Breast epithelium (tissue), 4 donors: Measurements from ENCODE around the gene PCSK2. TPM values are rescaled to one million over a fixed set of nuclear protein-coding genes. Genes with fewer than 3 reads are reported as not detected.

Experiments used
- DNase-seq, 2 donors: peaks; one replicate each; pipeline ENCODE4 v3.0.0-alpha.2; 2019; ENCODE audit warnings: low spot score in 2 of 2
- H3K27ac ChIP-seq, 2 donors: fragments of 200-600 bp; sonication (generic) in 1 of 2; one replicate each; pipeline ENCODE4 v1.5.1; 2016 to 2019; ENCODE audit warnings: mild to moderate bottlenecking in 1 of 2
- H3K27me3 ChIP-seq, 2 donors: fragments of 200-600 bp; sonication (generic) in 1 of 2; one replicate each; pipeline versions ENCODE4 v1.5.1 to v1.6.0; 2017 to 2019; ENCODE audit warnings: control low read depth in 1 of 2, mild to moderate bottlenecking in 1 of 2
- H3K36me3 ChIP-seq: fragments of 200-600 bp; one replicate; pipeline ENCODE4 v1.5.1; 2019
- H3K4me1 ChIP-seq, 2 donors: fragments of 200-600 bp; sonication (generic); one replicate each; pipeline ENCODE4 v1.5.1; 2016 to 2019; ENCODE audit warnings: control low read depth in 1 of 2
- H3K4me3 ChIP-seq, 3 donors: fragments of 200-600 bp; sonication (generic); 1 replicate in 2 of 3; 2 replicates in 1 of 3; pipeline ENCODE4 v1.5.1; 2016 to 2019; ENCODE audit warnings: mild to moderate bottlenecking in 3 of 3, moderate library complexity in 2 of 3
- H3K9me3 ChIP-seq, 2 donors: fragments of 200-600 bp; sonication (generic) in 1 of 2; one replicate each; pipeline ENCODE4 v1.5.1; 2016 to 2019; ENCODE audit warnings: control low read depth in 1 of 2
- POLR2A ChIP-seq: fragments of 450-650 bp; IDR thresholded peaks from one replicate; pipeline ENCODE4 v1.6.1; 2016; ENCODE audit warnings: antibody characterized with exemption, mild to moderate bottlenecking, moderate library complexity
- POLR2AphosphoS5 ChIP-seq, 3 donors: sonication (generic); formaldehyde crosslinking; IDR thresholded peaks; one replicate each; pipeline ENCODE4 v1.6.1; 2017; ENCODE audit warnings: antibody characterized with exemption in 3 of 3
- intact Hi-C: fragments of 100-400 bp; cut with DNase I; formaldehyde crosslinking; loops from one replicate; pipeline ENCODE4 v1.15.1; 2023; ENCODE audit warnings: low total_unique reads
- total RNA-seq, 3 donors: library from RNA; depleted of rRNA; stranded (reverse); fragments of >200 nt; gene quantifications; one replicate each; pipeline ENCODE4 v1.1.0, GENCODE V29; 2016
- TF ChIP-seq, protein P1 (sequence below), 3 donors: fragments of 450-650 bp; IDR thresholded peaks; one replicate each; pipeline ENCODE4 v1.5.1; 2016 to 2017; ENCODE audit warnings: antibody characterized with exemption in 3 of 3, mild to moderate bottlenecking in 3 of 3, moderate library complexity in 3 of 3

The PCSK2 gene
- total RNA-seq, 3 donors from 2014 or later, result 0.16 TPM; not detected in 2

GRCh38 chr20:17427638-17428037 lies 200.8 kb downstream of the PCSK2 start:
- Histone ChIP-seq H3K4me1 (no peaks in the 10 kb centered on the region), H3K9me3 (no peaks in the 10 kb centered on the region), H3K27ac (no peak overlapping the region), H3K4me3 (no peak overlapping the region), H3K36me3 (no peaks in the 10 kb centered on the region), H3K27me3 (peaks cover 0 to 8% of the 10 kb centered on the region in 2 donors)
- DNase-seq, result no peak
- intact Hi-C loops, result no loop called here
- no peak for TF ChIP-seq POLR2AphosphoS5 (IDR thresholded peaks at IDR 0.05)
- TF ChIP-seq POLR2A, result no peak
- TF ChIP-seq, protein P1, sequence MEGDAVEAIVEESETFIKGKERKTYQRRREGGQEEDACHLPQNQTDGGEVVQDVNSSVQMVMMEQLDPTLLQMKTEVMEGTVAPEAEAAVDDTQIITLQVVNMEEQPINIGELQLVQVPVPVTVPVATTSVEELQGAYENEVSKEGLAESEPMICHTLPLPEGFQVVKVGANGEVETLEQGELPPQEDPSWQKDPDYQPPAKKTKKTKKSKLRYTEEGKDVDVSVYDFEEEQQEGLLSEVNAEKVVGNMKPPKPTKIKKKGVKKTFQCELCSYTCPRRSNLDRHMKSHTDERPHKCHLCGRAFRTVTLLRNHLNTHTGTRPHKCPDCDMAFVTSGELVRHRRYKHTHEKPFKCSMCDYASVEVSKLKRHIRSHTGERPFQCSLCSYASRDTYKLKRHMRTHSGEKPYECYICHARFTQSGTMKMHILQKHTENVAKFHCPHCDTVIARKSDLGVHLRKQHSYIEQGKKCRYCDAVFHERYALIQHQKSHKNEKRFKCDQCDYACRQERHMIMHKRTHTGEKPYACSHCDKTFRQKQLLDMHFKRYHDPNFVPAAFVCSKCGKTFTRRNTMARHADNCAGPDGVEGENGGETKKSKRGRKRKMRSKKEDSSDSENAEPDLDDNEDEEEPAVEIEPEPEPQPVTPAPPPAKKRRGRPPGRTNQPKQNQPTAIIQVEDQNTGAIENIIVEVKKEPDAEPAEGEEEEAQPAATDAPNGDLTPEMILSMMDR (IDR thresholded peaks at IDR 0.05), result no peak

- no peak for DNase-seq
- intact Hi-C loops, result loop anchor here (5.0 to 10.0 kb wide), 2 partner anchors 626 to 1587 kb away; no protein-coding TSS in a partner anchor
- Histone ChIP-seq H3K4me3 (no peak overlapping the region), H3K27ac (no peak overlapping the region), H3K4me1 (no peaks in the 10 kb centered on the region), H3K36me3 (no peaks in the 10 kb centered on the region), H3K9me3 (no peaks in the 10 kb centered on the region), H3K27me3 (peaks cover 0 to 13% of the 10 kb centered on the region in 2 donors)
- no peak for TF ChIP-seq POLR2AphosphoS5 (IDR thresholded peaks at IDR 0.05)
- TF ChIP-seq, protein P1 (IDR thresholded peaks at IDR 0.05), result no peak
- no peak for TF ChIP-seq POLR2A
These were observed 203.5 kb downstream of the PCSK2 start for GRCh38 chr20:17430125-17430950.

DNA sequence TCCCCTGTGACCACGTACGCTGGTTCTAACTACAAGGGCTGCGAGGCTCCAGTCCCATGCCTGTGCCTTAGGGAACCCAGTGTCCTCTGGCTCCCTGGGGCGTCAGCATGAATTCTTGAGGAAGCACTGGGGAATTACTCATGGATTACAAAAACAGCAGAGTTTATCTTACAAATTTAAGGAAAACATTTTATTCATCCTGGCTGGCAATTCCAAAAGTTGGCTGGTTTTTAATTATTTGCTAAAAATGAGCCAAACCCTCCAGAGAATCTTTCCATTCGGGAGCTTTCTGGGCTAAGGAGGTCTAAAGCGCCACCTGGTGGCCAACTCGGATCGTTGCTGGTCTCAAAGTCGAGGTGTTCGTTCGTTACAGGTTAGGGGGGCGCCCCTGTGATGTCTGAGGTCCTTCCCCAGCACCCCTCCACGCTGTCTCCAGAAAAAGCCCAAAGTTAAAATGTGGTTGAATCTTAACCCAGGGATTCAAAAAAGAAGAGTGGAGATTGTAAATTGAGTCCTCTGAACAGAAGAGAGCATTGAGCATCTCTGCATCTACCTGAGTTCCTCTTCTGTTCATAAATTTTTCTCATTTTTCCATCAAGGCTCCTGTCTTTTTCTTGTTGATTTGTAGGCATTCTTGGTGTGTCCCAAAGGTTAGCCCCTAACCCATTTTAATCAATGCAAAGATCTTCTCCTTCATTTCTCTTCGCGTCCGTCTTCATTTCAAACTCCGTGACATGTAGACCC lies 205.0 kb downstream of the PCSK2 start:
- Histone ChIP-seq H3K9me3 (no peaks in the 10 kb centered on the region), H3K4me3 (no peak overlapping the region), H3K27ac (no peak overlapping the region), H3K4me1 (no peaks in the 10 kb centered on the region), H3K36me3 (no peaks in the 10 kb centered on the region), H3K27me3 (peaks cover 0 to 17% of the 10 kb centered on the region in 2 donors)
- intact Hi-C loops, result loop anchor here (5.0 to 10.0 kb wide), 2 partner anchors 627 to 1586 kb away; no protein-coding TSS in a partner anchor
- no peak for TF ChIP-seq POLR2AphosphoS5 (IDR thresholded peaks at IDR 0.05)
- TF ChIP-seq POLR2A, result no peak
- TF ChIP-seq, protein P1 (IDR thresholded peaks at IDR 0.05), result peak; percentile 25 to 81 (median 65)
- no peak for DNase-seq

DNA sequence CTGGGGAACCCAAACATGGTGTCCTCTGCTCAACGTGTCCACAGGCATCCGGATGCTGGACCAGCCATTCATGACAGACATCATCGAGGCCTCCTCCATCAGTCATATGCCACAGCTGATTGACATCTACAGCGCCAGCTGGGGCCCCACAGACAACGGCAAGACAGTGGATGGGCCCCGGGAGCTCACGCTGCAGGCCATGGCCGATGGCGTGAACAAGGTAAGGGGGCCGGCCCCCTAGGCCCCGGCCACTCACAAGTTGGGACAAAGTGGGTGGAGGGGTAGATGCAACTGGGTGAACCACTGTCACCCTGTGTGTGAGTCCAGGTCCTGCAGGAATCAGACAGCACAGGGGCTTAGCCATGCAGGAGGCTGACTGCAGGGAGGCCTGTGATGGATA lies 209.8 kb downstream of the PCSK2 start:
- Histone ChIP-seq H3K27ac (no peak overlapping the region), H3K4me1 (no peaks in the 10 kb centered on the region), H3K9me3 (no peaks in the 10 kb centered on the region), H3K36me3 (no peaks in the 10 kb centered on the region), H3K4me3 (no peak overlapping the region), H3K27me3 (peaks cover 0 to 21% of the 10 kb centered on the region in 2 donors)
- intact Hi-C loops, result loop anchor here (10.0 kb wide), 1 partner anchor 632 kb away; no protein-coding TSS in a partner anchor
- no peak for TF ChIP-seq POLR2AphosphoS5 (IDR thresholded peaks at IDR 0.05)
- TF ChIP-seq, protein P1 (IDR thresholded peaks at IDR 0.05), result no peak
- no peak for TF ChIP-seq POLR2A
- no peak for DNase-seq
